SK-N-SH treated with all-trans-retinoic acid at 6 μM for 48 hours (cell line): ENCODE results near the gene GEMIN7.

ENCODE experiments used
- ARNTL ChIP-seq: fragments of 450-650 bp; formaldehyde crosslinking; IDR thresholded peaks from 2 replicates; pipeline ENCODE4 v1.5.0; 2020; ENCODE audit warnings: low read depth, mild to moderate bottlenecking, moderate library complexity, borderline replicate concordance
- CREB5 ChIP-seq: fragments of 250-450 bp; sonication (Bioruptor Pico); IDR thresholded peaks from 2 replicates; pipeline ENCODE4 v1.5.1; 2020; ENCODE audit warnings: low read depth, mild to moderate bottlenecking, moderate library complexity
- CSRNP3 ChIP-seq: fragments of 250-450 bp; sonication (Bioruptor Pico); IDR thresholded peaks from 2 replicates; pipeline ENCODE4 v1.5.1; 2021; ENCODE audit warnings: mild to moderate bottlenecking, moderate library complexity
- ESRRG ChIP-seq: fragments of 250-450 bp; sonication (Bioruptor Pico); IDR thresholded peaks from 2 replicates; pipeline ENCODE4 v1.6.1; 2021; ENCODE audit warnings: mild to moderate bottlenecking
- GLIS3 ChIP-seq: fragments of 250-450 bp; sonication (Bioruptor Pico); IDR thresholded peaks from 2 replicates; pipeline ENCODE4 v1.5.0; 2020; ENCODE audit warnings: mild to moderate bottlenecking, moderate library complexity
- PATZ1 ChIP-seq: fragments of 250-450 bp; sonication (Bioruptor Pico); IDR thresholded peaks from 2 replicates; pipeline ENCODE4 v1.8.0; 2020; ENCODE audit warnings: mild to moderate bottlenecking, moderate library complexity, borderline replicate concordance
- RARB ChIP-seq: fragments of 250-450 bp; sonication (Bioruptor Pico); IDR thresholded peaks from 2 replicates; pipeline ENCODE4 v1.8.0; 2021; ENCODE audit warnings: mild to moderate bottlenecking, moderate library complexity
- TOX ChIP-seq: fragments of 250-450 bp; sonication (Bioruptor Pico); IDR thresholded peaks from 2 replicates; pipeline ENCODE4 v1.8.0; 2021; ENCODE audit warnings: mild to moderate bottlenecking, moderate library complexity, borderline replicate concordance
- ZFP3 ChIP-seq: fragments of 250-450 bp; sonication (Bioruptor Pico); IDR thresholded peaks from 2 replicates; pipeline ENCODE4 v1.5.0; 2020; ENCODE audit warnings: mild to moderate bottlenecking, moderate library complexity
- ZFP30 ChIP-seq: fragments of 450-650 bp; formaldehyde crosslinking; IDR thresholded peaks from 2 replicates; pipeline ENCODE4 v1.5.0; 2022; ENCODE audit warnings: mild to moderate bottlenecking, moderate library complexity

GRCh38 chr19:45049073-45049736 lies 29.9 kb upstream of the GEMIN7 start:
- TF ChIP-seq TOX (no peak), ARNTL (CRISPR knock-in tag) (no peak), RARB (no peak), GLIS3 (CRISPR knock-in tag) (no peak), ZFP30 (CRISPR knock-in tag) (no peak), PATZ1 (CRISPR knock-in tag) (no peak), CREB5 (CRISPR knock-in tag) (no peak), ZFP3 (CRISPR knock-in tag) (no peak), ESRRG (CRISPR knock-in tag) (no peak), CSRNP3 (CRISPR knock-in tag) (no peak)
